ENCODE results near the gene AP1B1.

AP1B1 gene

DNA sequence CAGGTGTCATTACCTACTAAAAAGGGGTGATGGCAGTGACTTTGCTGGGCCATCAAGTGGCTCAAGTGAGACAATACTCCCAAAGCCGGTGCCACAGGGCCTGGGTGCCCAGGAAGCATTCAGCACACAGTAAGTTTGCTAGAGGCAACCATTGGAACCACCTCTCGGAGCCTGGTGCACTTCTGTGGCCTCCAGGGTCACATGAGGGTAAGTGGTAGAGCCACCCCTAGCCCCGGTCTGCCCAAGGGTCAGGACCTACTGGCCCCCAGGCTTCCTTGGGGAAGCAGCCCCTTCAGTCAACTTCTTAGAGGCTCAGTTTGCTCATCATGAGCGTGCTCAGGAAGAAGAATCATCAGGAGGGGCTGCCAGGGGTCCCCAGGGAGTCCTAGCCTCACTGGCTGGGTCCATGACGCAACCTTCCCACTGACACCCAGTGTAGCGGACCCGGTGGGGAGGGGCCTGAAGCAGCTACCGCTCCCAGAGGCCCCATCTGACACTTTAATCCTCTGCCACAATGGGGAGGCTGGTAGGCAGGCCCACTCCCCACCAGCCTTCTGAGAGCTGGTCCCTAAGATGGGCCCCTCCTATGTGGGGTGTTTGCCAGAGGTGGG, 55.4 kb downstream of the AP1B1 start:
- peaks cover 75% of the 10 kb centered on the region for H3K36me3 ChIP-seq (ENCODE audit: control insufficient read depth, insufficient read depth, low read length)
- 91 to 97% methylated on average over 7 of the region's 8 CpGs for WGBS, 2 experiments (ENCODE audit: insufficient coverage in 2 of 2)
- H3K27ac ChIP-seq (ENCODE audit: low read depth, low read length, severe bottlenecking) = no peak overlapping the region
- no peak overlapping the region for H3K4me3 ChIP-seq (ENCODE audit: extremely low read depth, insufficient read depth, low read length, poor library complexity, severe bottlenecking)
- H3K9me3 ChIP-seq (ENCODE audit: control insufficient read depth, low read length) = no peaks in the 10 kb centered on the region
- peaks cover 19% of the 10 kb centered on the region for H3K4me1 ChIP-seq (ENCODE audit: control insufficient read depth, insufficient read depth, low read length, poor library complexity, severe bottlenecking)

DNA sequence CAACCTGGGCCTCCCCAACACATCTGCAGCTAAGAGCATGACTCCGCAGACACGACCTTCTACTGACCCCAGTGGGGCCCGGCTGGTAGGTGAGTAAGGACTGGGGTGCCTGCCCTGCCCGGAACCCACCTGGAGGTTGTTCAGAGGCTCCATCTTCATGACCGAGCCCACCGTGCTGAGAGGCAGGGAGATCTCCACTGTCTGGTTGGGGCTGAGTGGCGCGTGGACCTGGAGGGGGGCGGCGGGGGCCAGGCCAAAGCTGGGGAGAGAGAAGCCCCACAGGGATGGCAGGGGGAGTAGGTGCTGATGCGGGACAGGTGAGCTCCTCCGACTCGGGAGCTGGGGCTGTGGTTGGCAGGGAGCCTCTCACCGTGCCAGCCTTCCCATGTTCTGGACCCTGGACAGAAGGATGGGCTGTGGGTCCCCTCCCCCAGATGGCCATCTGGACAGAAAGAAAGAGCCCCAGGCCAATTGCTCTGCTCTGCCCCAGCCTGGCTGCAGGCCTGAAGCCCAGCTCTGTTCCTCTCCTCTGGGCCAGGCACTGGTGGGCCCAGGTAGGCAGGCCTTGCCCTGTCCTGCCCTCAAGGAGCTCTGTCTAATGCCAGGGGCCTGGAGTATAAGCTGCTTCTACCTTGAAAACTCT, 56.6 kb downstream of the AP1B1 start:
- Histone ChIP-seq H3K36me3 (ENCODE audit: control insufficient read depth, insufficient read depth, low read length) (peaks cover 73% of the 10 kb centered on the region), H3K27ac (ENCODE audit: low read depth, low read length, severe bottlenecking) (no peak overlapping the region), H3K4me3 (ENCODE audit: extremely low read depth, insufficient read depth, low read length, poor library complexity, severe bottlenecking) (no peak overlapping the region), H3K9me3 (ENCODE audit: control insufficient read depth, low read length) (no peaks in the 10 kb centered on the region), H3K4me1 (ENCODE audit: control insufficient read depth, insufficient read depth, low read length, poor library complexity, severe bottlenecking) (peaks cover 19% of the 10 kb centered on the region)
- 90 to 94% methylated on average over 5 to 12 of the region's 14 CpGs for WGBS, 2 experiments (ENCODE audit: insufficient coverage in 2 of 2)

DNA sequence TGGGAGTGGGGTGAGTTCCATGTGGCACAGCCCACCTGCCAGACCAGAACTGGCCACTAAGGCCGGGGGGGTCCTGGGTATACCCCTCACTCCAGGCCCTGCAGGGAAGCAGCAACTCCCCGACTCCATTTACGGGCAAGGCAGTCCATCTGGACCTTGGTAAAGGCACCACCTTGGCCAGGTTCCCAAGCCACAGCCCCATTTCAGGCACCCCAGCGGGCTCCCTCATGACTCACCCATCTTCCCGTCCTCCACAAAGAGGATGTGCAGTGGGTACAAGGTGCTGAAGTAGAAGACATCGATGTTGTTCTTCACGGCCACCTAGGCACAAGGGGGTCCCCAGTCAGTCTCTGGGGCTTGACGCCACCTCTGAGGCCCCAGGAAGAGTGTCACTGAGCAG, 57.2 kb downstream of the AP1B1 start:
- Histone ChIP-seq H3K9me3 (ENCODE audit: control insufficient read depth, low read length) (no peaks in the 10 kb centered on the region), H3K4me1 (ENCODE audit: control insufficient read depth, insufficient read depth, low read length, poor library complexity, severe bottlenecking) (peaks cover 19% of the 10 kb centered on the region), H3K36me3 (ENCODE audit: control insufficient read depth, insufficient read depth, low read length) (peaks cover 72% of the 10 kb centered on the region), H3K27ac (ENCODE audit: low read depth, low read length, severe bottlenecking) (peak overlapping the region; percentile 45), H3K4me3 (ENCODE audit: extremely low read depth, insufficient read depth, low read length, poor library complexity, severe bottlenecking) (no peak overlapping the region)
- 95 to 99% methylated on average over 8 of the region's 8 CpGs for WGBS, 2 experiments (ENCODE audit: insufficient coverage in 2 of 2)

DNA sequence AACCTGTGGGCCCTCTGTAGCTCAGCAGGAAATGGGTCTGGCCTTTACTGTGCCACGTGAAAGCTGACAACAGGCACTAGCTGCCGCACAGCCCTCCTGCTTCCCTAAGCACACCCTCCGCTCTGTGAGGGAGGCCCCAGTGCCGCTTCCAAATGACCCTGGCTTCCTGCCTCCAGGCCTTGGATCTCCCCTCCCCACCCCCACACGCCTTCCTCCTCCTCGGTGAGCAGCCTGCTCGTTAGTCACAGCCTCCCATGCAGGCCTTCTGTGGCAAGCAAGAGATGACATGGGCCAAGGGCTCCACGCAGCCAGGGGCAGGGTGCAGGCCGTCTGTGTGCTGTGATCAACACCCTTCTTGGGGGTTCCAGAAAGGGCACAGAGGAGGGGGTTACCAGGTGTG, 57.6 kb downstream of the AP1B1 start:
- Histone ChIP-seq H3K4me1 (ENCODE audit: control insufficient read depth, insufficient read depth, low read length, poor library complexity, severe bottlenecking) (peaks cover 19% of the 10 kb centered on the region), H3K9me3 (ENCODE audit: control insufficient read depth, low read length) (no peaks in the 10 kb centered on the region), H3K4me3 (ENCODE audit: extremely low read depth, insufficient read depth, low read length, poor library complexity, severe bottlenecking) (no peak overlapping the region), H3K27ac (ENCODE audit: low read depth, low read length, severe bottlenecking) (peak overlapping the region; percentile 45), H3K36me3 (ENCODE audit: control insufficient read depth, insufficient read depth, low read length) (peaks cover 71% of the 10 kb centered on the region)
- 42 to 51% methylated on average over 5 to 9 of the region's 9 CpGs for WGBS, 2 experiments (ENCODE audit: insufficient coverage in 2 of 2)

DNA sequence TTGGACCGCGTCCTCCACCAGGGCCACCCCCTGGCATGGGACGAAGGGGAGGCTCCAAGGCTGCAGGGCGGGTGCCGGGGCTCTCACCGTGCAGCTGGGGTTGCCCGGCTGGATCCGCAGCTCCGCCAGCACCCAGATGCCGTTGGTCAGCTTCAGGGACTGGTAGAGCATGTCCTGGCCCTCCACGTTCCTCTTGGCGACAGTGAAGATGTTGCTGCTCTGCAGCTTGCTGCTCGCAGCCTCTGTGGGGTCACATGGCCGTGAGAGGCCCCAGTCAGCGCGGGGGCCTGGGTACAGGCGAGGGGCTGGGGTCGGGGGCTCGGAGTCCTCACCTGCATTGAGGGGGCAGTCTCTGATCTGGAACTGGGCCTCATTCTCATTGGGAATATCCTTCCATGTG, 58.1 kb downstream of the AP1B1 start:
- Histone ChIP-seq H3K9me3 (ENCODE audit: control insufficient read depth, low read length) (no peaks in the 10 kb centered on the region), H3K27ac (ENCODE audit: low read depth, low read length, severe bottlenecking) (peak overlapping the region; percentile 45), H3K4me1 (ENCODE audit: control insufficient read depth, insufficient read depth, low read length, poor library complexity, severe bottlenecking) (peaks cover 19% of the 10 kb centered on the region), H3K36me3 (ENCODE audit: control insufficient read depth, insufficient read depth, low read length) (peaks cover 67% of the 10 kb centered on the region), H3K4me3 (ENCODE audit: extremely low read depth, insufficient read depth, low read length, poor library complexity, severe bottlenecking) (no peak overlapping the region)
- 93 to 97% methylated on average over 19 of the region's 19 CpGs for WGBS, 2 experiments (ENCODE audit: insufficient coverage in 2 of 2)

DNA sequence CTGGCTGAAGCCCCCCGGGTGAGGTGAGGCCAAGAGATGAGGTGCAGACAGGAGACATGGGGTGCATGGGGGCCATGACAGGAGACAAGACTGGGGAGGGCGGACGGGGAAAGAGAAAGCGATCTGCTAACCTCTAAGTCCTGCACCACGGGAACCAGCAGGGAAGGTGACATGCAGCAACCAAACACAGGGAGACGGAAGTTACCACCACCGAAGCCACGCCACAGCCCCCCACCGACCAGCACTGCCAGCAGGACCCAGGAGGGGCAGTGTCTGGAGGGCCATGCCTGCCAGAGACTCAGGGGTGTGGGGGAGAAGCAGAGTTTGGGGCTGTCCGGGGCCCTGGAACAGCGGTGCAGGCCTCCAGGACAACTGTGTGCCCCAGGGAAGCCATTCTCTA, 58.8 kb downstream of the AP1B1 start:
- Histone ChIP-seq H3K9me3 (ENCODE audit: control insufficient read depth, low read length) (no peaks in the 10 kb centered on the region), H3K36me3 (ENCODE audit: control insufficient read depth, insufficient read depth, low read length) (peaks cover 66% of the 10 kb centered on the region), H3K4me3 (ENCODE audit: extremely low read depth, insufficient read depth, low read length, poor library complexity, severe bottlenecking) (no peak overlapping the region), H3K27ac (ENCODE audit: low read depth, low read length, severe bottlenecking) (no peak overlapping the region), H3K4me1 (ENCODE audit: control insufficient read depth, insufficient read depth, low read length, poor library complexity, severe bottlenecking) (peaks cover 19% of the 10 kb centered on the region)
- WGBS, 2 experiments (ENCODE audit: insufficient coverage in 2 of 2) = 91 to 95% methylated on average over 10 of the region's 11 CpGs

DNA sequence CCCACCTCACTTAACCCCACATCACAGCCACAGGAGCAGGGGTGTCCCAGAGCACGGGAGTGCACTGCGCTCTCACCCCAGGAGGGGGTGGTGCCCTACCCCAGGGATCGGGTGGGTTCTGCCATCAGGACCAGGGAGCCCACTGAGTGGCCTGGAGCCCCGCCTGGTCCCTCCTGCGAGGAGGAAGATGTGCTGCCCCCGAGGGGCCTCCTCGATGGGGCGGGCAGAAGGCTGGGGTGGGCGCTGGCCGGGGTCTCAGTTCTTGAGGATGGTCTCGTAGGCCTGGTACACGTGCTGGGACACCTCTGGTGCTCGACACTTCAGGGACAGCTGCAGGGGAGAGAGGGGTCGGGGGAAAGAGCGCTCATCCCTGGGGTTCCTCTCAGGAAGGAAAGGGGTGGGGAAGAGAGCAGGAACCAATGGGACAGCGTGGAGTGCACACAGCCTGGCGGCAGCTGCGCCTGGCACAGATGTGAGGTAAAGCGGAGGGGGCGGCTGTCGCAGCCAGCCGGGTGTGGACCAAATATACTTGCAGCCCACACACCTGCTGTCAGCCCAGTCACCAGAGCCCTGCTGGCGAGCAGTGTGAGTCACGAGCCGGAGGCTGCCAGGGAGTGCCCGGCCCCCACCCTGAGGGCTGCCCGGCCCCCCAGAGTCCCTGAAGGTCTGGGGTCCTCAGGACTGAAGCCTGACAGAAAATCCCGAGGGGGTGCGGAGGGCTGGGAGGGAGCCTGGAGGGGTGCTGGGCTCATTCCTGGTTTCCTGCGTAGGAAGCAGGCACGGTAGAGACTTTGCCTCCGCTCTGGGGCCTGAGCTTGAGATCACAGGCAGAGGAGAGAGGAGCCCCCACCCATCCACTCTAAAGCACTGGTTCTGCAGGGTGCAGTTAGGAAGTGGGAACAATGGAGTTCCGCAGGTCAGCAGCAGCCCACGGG, 59.5 kb downstream of the AP1B1 start:
- Histone ChIP-seq H3K4me1 (ENCODE audit: control insufficient read depth, insufficient read depth, low read length, poor library complexity, severe bottlenecking) (peaks cover 19% of the 10 kb centered on the region), H3K27ac (ENCODE audit: low read depth, low read length, severe bottlenecking) (no peak overlapping the region), H3K36me3 (ENCODE audit: control insufficient read depth, insufficient read depth, low read length) (peaks cover 66% of the 10 kb centered on the region)

DNA sequence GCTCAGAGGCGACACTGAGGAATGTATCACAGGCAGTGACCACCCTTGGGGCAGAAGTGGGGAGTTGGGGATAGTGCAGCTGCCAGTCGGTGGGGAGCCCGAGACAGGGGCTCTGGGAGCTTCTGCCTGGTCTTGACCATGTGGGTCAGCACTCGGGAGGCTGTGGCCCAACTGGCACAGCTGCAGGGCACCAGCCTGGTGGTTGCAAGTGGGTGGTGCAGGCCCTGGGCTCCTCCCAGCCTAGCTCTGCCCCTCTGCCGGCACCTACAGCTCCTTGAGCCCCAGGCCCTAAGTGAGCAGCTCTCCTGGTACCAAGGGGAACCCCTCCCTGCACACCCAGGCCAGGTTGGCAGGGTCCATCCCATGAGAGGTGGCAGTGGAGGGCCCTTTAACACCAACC, 60.3 kb downstream of the AP1B1 start:
- Histone ChIP-seq H3K36me3 (ENCODE audit: control insufficient read depth, insufficient read depth, low read length) (peaks cover 60% of the 10 kb centered on the region), H3K27ac (ENCODE audit: low read depth, low read length, severe bottlenecking) (no peak overlapping the region), H3K4me3 (ENCODE audit: extremely low read depth, insufficient read depth, low read length, poor library complexity, severe bottlenecking) (no peak overlapping the region), H3K9me3 (ENCODE audit: control insufficient read depth, low read length) (no peaks in the 10 kb centered on the region), H3K4me1 (ENCODE audit: control insufficient read depth, insufficient read depth, low read length, poor library complexity, severe bottlenecking) (peaks cover 19% of the 10 kb centered on the region)
- 87 to 100% methylated on average over 3 to 4 of the region's 5 CpGs for WGBS, 2 experiments (ENCODE audit: insufficient coverage in 2 of 2)

More for the DNA sequence above, 59.5 kb downstream of the AP1B1 start:
- no peaks in the 10 kb centered on the region for H3K9me3 ChIP-seq (ENCODE audit: control insufficient read depth, low read length)
- 94 to 99% methylated on average over 25 to 31 of the region's 34 CpGs for WGBS, 2 experiments (ENCODE audit: insufficient coverage in 2 of 2)
- no peak overlapping the region for H3K4me3 ChIP-seq (ENCODE audit: extremely low read depth, insufficient read depth, low read length, poor library complexity, severe bottlenecking)

DNA sequence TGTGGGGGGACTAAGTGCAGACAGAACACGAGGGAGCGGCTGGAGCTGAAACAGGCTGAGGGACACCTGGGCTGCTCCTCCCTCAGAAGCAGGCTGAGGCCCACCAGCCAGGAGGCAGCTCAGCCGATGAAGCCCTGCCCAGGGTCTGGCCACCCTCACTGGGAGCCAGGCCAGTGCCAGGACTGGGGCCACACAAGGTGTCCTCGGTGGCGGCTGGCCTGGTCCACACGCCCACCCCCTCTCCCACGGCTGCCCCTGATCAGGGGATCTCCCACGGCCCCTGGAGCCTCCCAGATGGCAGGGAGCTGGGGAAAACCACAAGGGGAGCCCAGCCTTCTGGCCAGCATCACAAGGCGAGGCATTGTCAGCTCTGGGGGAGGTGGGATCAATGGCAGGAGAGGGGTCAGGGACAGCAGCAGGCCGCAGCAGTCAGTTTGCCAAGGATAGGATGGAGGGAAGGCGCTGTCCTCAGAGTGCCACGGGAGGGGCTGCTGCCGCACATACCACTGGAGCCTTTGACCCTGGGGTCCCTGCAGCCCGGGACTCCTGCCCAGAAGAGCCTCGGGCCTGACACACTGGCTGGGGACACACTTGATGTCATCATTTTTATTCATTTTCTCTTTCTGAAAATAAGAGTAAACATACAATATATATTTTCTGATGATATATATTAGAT, 61.1 kb downstream of the AP1B1 start:
- Histone ChIP-seq H3K4me1 (ENCODE audit: control insufficient read depth, insufficient read depth, low read length, poor library complexity, severe bottlenecking) (peaks cover 19% of the 10 kb centered on the region), H3K4me3 (ENCODE audit: extremely low read depth, insufficient read depth, low read length, poor library complexity, severe bottlenecking) (no peak overlapping the region), H3K27ac (ENCODE audit: low read depth, low read length, severe bottlenecking) (no peak overlapping the region), H3K9me3 (ENCODE audit: control insufficient read depth, low read length) (no peaks in the 10 kb centered on the region), H3K36me3 (ENCODE audit: control insufficient read depth, insufficient read depth, low read length) (peaks cover 52% of the 10 kb centered on the region)
- WGBS, 2 experiments (ENCODE audit: insufficient coverage in 2 of 2) = 91 to 97% methylated on average over 8 to 12 of the region's 15 CpGs

DNA sequence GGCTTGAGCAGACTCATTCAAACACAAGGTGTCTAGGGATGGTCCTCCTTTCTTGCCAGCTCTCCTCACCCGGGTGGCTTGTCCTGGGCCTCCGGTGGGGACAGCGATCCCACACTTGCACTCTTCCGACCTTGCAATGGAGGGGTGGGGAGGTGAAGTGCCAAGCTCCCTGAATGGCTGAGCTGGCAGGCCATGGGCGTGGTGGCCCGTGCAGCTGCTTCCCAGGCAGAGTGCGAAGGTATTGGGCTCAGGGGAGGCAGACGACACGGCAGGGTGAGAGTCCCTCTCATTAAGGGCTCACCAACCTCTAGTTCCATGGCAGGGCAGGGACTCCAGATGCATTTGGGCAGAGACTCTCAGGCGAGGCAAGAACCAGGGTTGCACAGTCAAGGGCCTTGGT, 61.9 kb downstream of the AP1B1 start:
- H3K36me3 ChIP-seq (ENCODE audit: control insufficient read depth, insufficient read depth, low read length) = peaks cover 46% of the 10 kb centered on the region
- peaks cover 14% of the 10 kb centered on the region for H3K4me1 ChIP-seq (ENCODE audit: control insufficient read depth, insufficient read depth, low read length, poor library complexity, severe bottlenecking)
- no peak overlapping the region for H3K4me3 ChIP-seq (ENCODE audit: extremely low read depth, insufficient read depth, low read length, poor library complexity, severe bottlenecking)
- 90 to 98% methylated on average over 7 to 9 of the region's 10 CpGs for WGBS, 2 experiments (ENCODE audit: insufficient coverage in 2 of 2)
- H3K9me3 ChIP-seq (ENCODE audit: control insufficient read depth, low read length) = no peaks in the 10 kb centered on the region
- H3K27ac ChIP-seq (ENCODE audit: low read depth, low read length, severe bottlenecking) = no peak overlapping the region

Data from mesodermal cell (in vitro differentiated cells).